GM12878 (cell line): ENCODE measurements around the gene CPLX1. TPM values are rescaled to one million over a fixed set of nuclear protein-coding genes. Genes with fewer than 3 reads are reported as not detected.

ENCODE experiments used
- ATAC-seq: fragments of 200-7000 bp; cut with Tn5 transposase; 3 replicates; pipeline ENCODE4 v1.9.1; 2020; ENCODE audit warnings: mild to moderate bottlenecking, moderate library complexity
- BruUV-seq: library from RNA; stranded (reverse); fragments of 400-500 nt; replicated peaks from 2 replicates; lab custom pipeline; 2021; lab: Mats Ljungman, UMichigan
- CTCF ChIA-PET: fragments of 300-600 bp; sonication (Branson Sonifier 250); formaldehyde crosslinking; extraction: SDS; loops from one replicate; lab custom pipeline; 2021; ENCODE audit warnings: inconsistent platforms; lab: Yijun Ruan, JAX
- POLR2A ChIA-PET: fragments of 350-600 bp; formaldehyde crosslinking; extraction: SDS; loops from one replicate; lab custom pipeline; 2021; ENCODE audit warnings: inconsistent platforms; lab: Charles Lee
- RAD21 ChIA-PET: fragments of 300-600 bp; sonication (Branson Sonifier 250); formaldehyde crosslinking; loops from one replicate; lab custom pipeline; 2023; ENCODE audit warnings: antibody characterized with exemption; ENCODE audit not compliant: unreplicated experiment; lab: Charles Lee
- SMC1A ChIA-PET: fragments of 300-600 bp; sonication (Branson Sonifier 250); formaldehyde crosslinking; loops from one replicate; lab custom pipeline; 2023; ENCODE audit not compliant: unreplicated experiment, uncharacterized antibody; lab: Charles Lee
- DNase-seq: peaks from one replicate; pipeline ENCODE4 v3.0.0-alpha.2; 2011; ENCODE audit warnings: low read depth, low spot score
- FAIRE-seq: peaks from 3 replicates; lab custom pipeline; 2011; peaks lifted over from hg19 to GRCh38; lab: Jason Lieb, UNC
- H2AFZ ChIP-seq: 2 replicates; pipeline ENCODE4 v1.6.0; 2011; ENCODE audit warnings: low read depth, low read length, control low read depth; ENCODE audit not compliant: control insufficient read depth
- H3K27ac ChIP-seq: 2 replicates; pipeline ENCODE4 v1.5.1; 2011; ENCODE audit warnings: control low read depth; ENCODE audit not compliant: control insufficient read depth, insufficient read depth
- H3K27me3 ChIP-seq, 2 experiments: replicated peaks in 1 of 2; 2 replicates each; pipeline versions ENCODE4 v1.6.0 to v1.6.1; 2011; ENCODE audit warnings: low read length in 1 of 2; ENCODE audit not compliant: control insufficient read depth in 2 of 2, insufficient read depth in 2 of 2
- H3K36me3 ChIP-seq, 2 experiments: 2 replicates each; pipeline ENCODE4 v1.5.1; 2011; ENCODE audit warnings: low read length in 1 of 2; ENCODE audit not compliant: control insufficient read depth in 2 of 2, insufficient read depth in 2 of 2
- H3K4me1 ChIP-seq: 2 replicates; pipeline ENCODE4 v1.6.1; 2011; ENCODE audit warnings: mild to moderate bottlenecking, low read length, moderate library complexity, mixed read lengths; ENCODE audit not compliant: control insufficient read depth, insufficient read depth
- H3K4me2 ChIP-seq: 2 replicates; pipeline ENCODE4 v1.6.0; 2011; ENCODE audit warnings: control low read depth; ENCODE audit not compliant: control insufficient read depth, insufficient read depth
- H3K4me3 ChIP-seq: fragments of 200-600 bp; sonication (generic); 2 replicates; pipeline ENCODE4 v1.5.1; 2016
- H3K79me2 ChIP-seq: 2 replicates; pipeline ENCODE4 v1.6.0; 2011; ENCODE audit warnings: low read length; ENCODE audit not compliant: control insufficient read depth, insufficient read depth
- H3K9ac ChIP-seq: 2 replicates; pipeline ENCODE4 v1.8.0; 2011; ENCODE audit warnings: low read length, control low read depth, mixed read lengths; ENCODE audit not compliant: control insufficient read depth, insufficient read depth
- H3K9me3 ChIP-seq: replicated peaks from 3 replicates; pipeline ENCODE4 v1.5.1; 2011; ENCODE audit warnings: mild to moderate bottlenecking, low read length; ENCODE audit not compliant: control insufficient read depth, insufficient read depth
- H4K20me1 ChIP-seq: 2 replicates; pipeline ENCODE4 v1.6.0; 2011; ENCODE audit not compliant: control insufficient read depth, insufficient read depth
- ATF2 ChIP-seq: IDR thresholded peaks from 2 replicates; pipeline ENCODE4 v1.6.1; 2012; ENCODE audit warnings: low read length, inconsistent platforms
- EED ChIP-seq: sonication (generic); IDR thresholded peaks from 2 replicates; pipeline ENCODE4 v1.6.1; 2016; ENCODE audit warnings: antibody characterized with exemption, low read depth
- ELK1 ChIP-seq: IDR thresholded peaks from 2 replicates; pipeline ENCODE4 v1.6.1; 2012; ENCODE audit warnings: low read depth, low read length, improper control_type of control experiment
- EZH2 ChIP-seq: IDR thresholded peaks from 2 replicates; pipeline ENCODE4 v1.6.1; 2012; ENCODE audit warnings: low read depth, mild to moderate bottlenecking, control low read depth, inconsistent platforms, low read length, borderline replicate concordance; ENCODE audit not compliant: control insufficient read depth
- GABPA ChIP-seq: IDR thresholded peaks from 2 replicates; pipeline ENCODE4 v1.6.1; 2014; ENCODE audit warnings: antibody characterized with exemption, low read depth, mild to moderate bottlenecking, inconsistent platforms
- HDAC2 ChIP-seq: fragments of 200-600 bp; sonication (generic); IDR thresholded peaks from 2 replicates; pipeline ENCODE4 v1.6.1; 2017
- MXI1 ChIP-seq: fragments of 150-350 bp; IDR thresholded peaks from 2 replicates; pipeline ENCODE4 v1.6.1; 2011; ENCODE audit warnings: low read depth, mild to moderate bottlenecking, inconsistent platforms, low read length, improper control_type of control experiment
- MYC ChIP-seq: IDR thresholded peaks from 2 replicates; pipeline ENCODE4 v1.6.1; 2011; ENCODE audit warnings: mild to moderate bottlenecking, low read length, moderate library complexity, inconsistent platforms; ENCODE audit not compliant: insufficient read depth, insufficient replicate concordance, insufficient read length, severe bottlenecking
- SMAD1 ChIP-seq: fragments of 450-650 bp; IDR thresholded peaks from 2 replicates; pipeline ENCODE4 v1.6.1; 2018; ENCODE audit warnings: mild to moderate bottlenecking, low read depth; ENCODE audit not compliant: partially characterized antibody
- USF1 ChIP-seq: IDR thresholded peaks from 2 replicates; pipeline ENCODE4 v1.6.1; 2011; ENCODE audit warnings: borderline replicate concordance, low read depth, mild to moderate bottlenecking, moderate library complexity, mixed read lengths, low read length; ENCODE audit not compliant: insufficient read depth; ENCODE audit errors: extremely low read length
- YBX1 ChIP-seq: fragments of 450-650 bp; IDR thresholded peaks from 2 replicates; pipeline ENCODE4 v1.6.1; 2016; ENCODE audit warnings: antibody characterized with exemption
- WGBS: methylation state at CpG from one replicate; pipeline ENCODE4 v1.1.6; 2016; ENCODE audit warnings: low lambda C conversion rate; ENCODE audit not compliant: insufficient replicate concordance, insufficient coverage; ENCODE audit errors: missing lambda C conversion rate; 5-methylcytosine and 5-hydroxymethylcytosine counted together
- in situ Hi-C: fragments of 300-500 bp; cut with MboI; formaldehyde crosslinking; loops from 9 replicates; pipeline ENCODE4 v1.14.3; 2018; ENCODE audit warnings: mixed read lengths
- intact Hi-C: fragments of 100-400 bp; cut with micrococcal nuclease; formaldehyde crosslinking; loops from one replicate; pipeline ENCODE4 v1.14.2; 2022; ENCODE audit not compliant: unreplicated experiment
- polyA plus RNA-seq, 11 experiments: library from polyadenylated mRNA; depleted of rRNA in 4 of 11; unstranded in 6 of 11; stranded (reverse) in 5 of 11; fragments of >200 nt; fragmentation: Nextera tagmentation in 4 of 11; fragmentation: Illumina TruSeq in 1 of 11; extraction: Ambion mirVana in 4 of 11; extraction: Trizol in 1 of 11; gene quantifications; 1 replicate in 1 of 11; 2 replicates in 10 of 11; pipeline versions ENCODE4 v1.2.1 to v1.2.3, GENCODE V29; 2011 to 2016; ENCODE audit warnings: inconsistent platforms in 2 of 11, missing spikeins in 2 of 11, low read depth in 1 of 11
- total RNA-seq, 4 experiments: library from RNA; depleted of rRNA in 3 of 4; stranded (reverse); fragments of >200 nt in 3 of 4; fragmentation: Illumina TruSeq in 1 of 4; extraction: Trizol in 1 of 4; gene quantifications; 2 replicates each; pipeline versions ENCODE4 v1.2.1 to v1.2.3, GENCODE V29; 2013 to 2021

The CPLX1 gene
- total and polyA plus RNA-seq, 10 of the 15 experiments (the other 5 are each of a cell fraction or from before 2014, with no cell fraction given): 0.04 to 1.2 (median 0.13) TPM; not detected in 5

GRCh38 chr4:797066-797465 lies 28.9 kb downstream of the CPLX1 start (continued):
- no peak for TF ChIP-seq SMAD1
- TF ChIP-seq YBX1: no peak

GRCh38 chr4:796206-796605 lies 29.7 kb downstream of the CPLX1 start:
- Histone ChIP-seq H3K9me3 (no peaks in the 10 kb centered on the region; the same call in 2 of the 3 replicates), H3K4me3 (no peak overlapping the region), H3K36me3 (no peaks in the 10 kb centered on the region), H3K27me3 (peaks cover 0 to 2% of the 10 kb centered on the region in 2 experiments; a peak in 2 of 4 replicates), H3K27ac (no peak overlapping the region), H2AFZ (no peak overlapping the region), H3K4me1 (peaks cover 44% of the 10 kb centered on the region), H3K4me2 (no peak overlapping the region), H3K9ac (no peak overlapping the region), H4K20me1 (no peaks in the 10 kb centered on the region), H3K79me2 (no peaks in the 10 kb centered on the region)
- intact Hi-C loops (no loop called here), in situ Hi-C loops (no loop called here)
- TF ChIP-seq MYC: no peak
- TF ChIP-seq EZH2: no peak
- no peak for TF ChIP-seq ATF2
- no peak for TF ChIP-seq MXI1
- no peak for TF ChIP-seq EED
- TF ChIP-seq GABPA: no peak
- no peak for TF ChIP-seq USF1
- no peak for TF ChIP-seq ELK1
- TF ChIP-seq HDAC2: no peak
- no peak for FAIRE-seq
- WGBS: 91% methylated on average over 17 of the region's 17 CpGs
- POLR2A ChIA-PET: no interaction called here
- no peak for ATAC-seq
- SMC1A ChIA-PET: no interaction called here
- DNase-seq: no peak
- RAD21 ChIA-PET: no interaction called here
- CTCF ChIA-PET: no interaction called here
- BruUV-seq: no TSS peak
